Ishikawa (cell line): ENCODE results near the gene LPCAT1.

Experiments used
- CEBPB ChIP-seq: IDR thresholded peaks from 2 replicates; pipeline ENCODE4 v1.6.1; 2012
- CREB1 ChIP-seq: IDR thresholded peaks from 2 replicates; pipeline ENCODE4 v1.6.1; 2012; ENCODE audit warnings: low read depth
- EGR1 ChIP-seq: IDR thresholded peaks from 2 replicates; pipeline ENCODE4 v1.6.1; 2012
- EP300 ChIP-seq: IDR thresholded peaks from 2 replicates; pipeline ENCODE4 v1.6.1; 2012; ENCODE audit warnings: borderline replicate concordance
- FOXM1 ChIP-seq: IDR thresholded peaks from 2 replicates; pipeline ENCODE4 v1.6.1; 2012; ENCODE audit warnings: low read depth, borderline replicate concordance
- MAX ChIP-seq: IDR thresholded peaks from 2 replicates; pipeline ENCODE4 v1.6.1; 2012
- NFIC ChIP-seq: IDR thresholded peaks from 2 replicates; pipeline ENCODE4 v1.6.1; 2012
- RAD21 ChIP-seq: IDR thresholded peaks from 2 replicates; pipeline ENCODE4 v1.6.1; 2012; ENCODE audit warnings: low read depth
- REST ChIP-seq: IDR thresholded peaks from 2 replicates; pipeline ENCODE4 v1.6.1; 2012; ENCODE audit warnings: low read depth, mild to moderate bottlenecking
- TAF1 ChIP-seq: IDR thresholded peaks from 2 replicates; pipeline ENCODE4 v1.6.1; 2012; ENCODE audit warnings: low read depth, mild to moderate bottlenecking
- TCF12 ChIP-seq: IDR thresholded peaks from 2 replicates; pipeline ENCODE4 v1.6.1; 2012; ENCODE audit warnings: low read depth
- TEAD4 ChIP-seq: IDR thresholded peaks from 2 replicates; pipeline ENCODE4 v1.6.1; 2012
- YY1 ChIP-seq: IDR thresholded peaks from 2 replicates; pipeline ENCODE4 v1.6.1; 2012; ENCODE audit warnings: low read depth
- ZBTB7A ChIP-seq: IDR thresholded peaks from 2 replicates; pipeline ENCODE4 v1.6.1; 2012; ENCODE audit warnings: low read depth
- TF ChIP-seq, protein P1 (sequence below): IDR thresholded peaks from 2 replicates; pipeline ENCODE4 v1.6.1; 2012

The LPCAT1 gene, protein sequence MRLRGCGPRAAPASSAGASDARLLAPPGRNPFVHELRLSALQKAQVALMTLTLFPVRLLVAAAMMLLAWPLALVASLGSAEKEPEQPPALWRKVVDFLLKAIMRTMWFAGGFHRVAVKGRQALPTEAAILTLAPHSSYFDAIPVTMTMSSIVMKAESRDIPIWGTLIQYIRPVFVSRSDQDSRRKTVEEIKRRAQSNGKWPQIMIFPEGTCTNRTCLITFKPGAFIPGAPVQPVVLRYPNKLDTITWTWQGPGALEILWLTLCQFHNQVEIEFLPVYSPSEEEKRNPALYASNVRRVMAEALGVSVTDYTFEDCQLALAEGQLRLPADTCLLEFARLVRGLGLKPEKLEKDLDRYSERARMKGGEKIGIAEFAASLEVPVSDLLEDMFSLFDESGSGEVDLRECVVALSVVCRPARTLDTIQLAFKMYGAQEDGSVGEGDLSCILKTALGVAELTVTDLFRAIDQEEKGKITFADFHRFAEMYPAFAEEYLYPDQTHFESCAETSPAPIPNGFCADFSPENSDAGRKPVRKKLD

DNA sequence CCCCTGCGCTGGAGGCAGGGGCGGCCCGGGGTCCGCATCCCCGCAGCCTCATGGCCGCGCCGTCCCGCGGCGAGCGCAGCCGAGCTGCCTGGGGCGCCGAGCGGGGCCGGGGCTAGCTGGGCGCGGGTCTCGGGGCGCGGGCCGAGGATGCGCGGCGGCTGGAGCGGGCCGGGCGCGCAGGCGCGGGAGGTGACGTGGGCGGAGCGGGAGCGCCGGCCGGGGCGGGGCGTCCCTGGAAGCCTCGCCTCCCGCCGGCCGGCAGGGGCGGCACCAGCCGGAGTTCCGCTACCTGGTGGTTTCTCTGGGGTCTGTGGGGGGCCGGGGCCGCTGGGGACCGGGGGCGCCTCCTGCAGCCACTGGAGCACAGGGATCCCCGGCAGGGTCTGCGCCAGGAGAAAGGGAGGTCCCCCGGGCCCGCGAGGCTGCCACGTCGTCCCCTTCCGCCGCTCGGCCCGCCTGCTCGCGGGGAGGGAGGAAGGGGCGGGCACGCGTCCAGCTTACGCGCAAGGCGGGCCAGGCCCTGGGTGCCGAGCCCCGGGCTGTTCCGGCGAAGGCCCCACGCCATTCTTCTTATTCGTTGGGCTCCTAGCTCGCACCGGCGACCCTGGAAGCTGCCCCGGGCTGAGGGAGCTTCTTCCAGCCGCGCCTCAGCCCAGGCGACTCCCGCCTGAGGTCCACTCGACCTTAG lies at the start of gene LPCAT1:
Gene LPCAT1, minus strand, starts transcription at position 168 of the 688 bp plus-strand sequence. Its CDS starts 116 bp downstream, at position 52.
- no peak for TF ChIP-seq FOXM1
- peak; percentile 84 for TF ChIP-seq MAX
- TF ChIP-seq, protein P1, sequence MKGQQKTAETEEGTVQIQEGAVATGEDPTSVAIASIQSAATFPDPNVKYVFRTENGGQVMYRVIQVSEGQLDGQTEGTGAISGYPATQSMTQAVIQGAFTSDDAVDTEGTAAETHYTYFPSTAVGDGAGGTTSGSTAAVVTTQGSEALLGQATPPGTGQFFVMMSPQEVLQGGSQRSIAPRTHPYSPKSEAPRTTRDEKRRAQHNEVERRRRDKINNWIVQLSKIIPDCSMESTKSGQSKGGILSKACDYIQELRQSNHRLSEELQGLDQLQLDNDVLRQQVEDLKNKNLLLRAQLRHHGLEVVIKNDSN, result no peak
- no peak for TF ChIP-seq YY1
- 0 out of 2 replicates have a peak, but pooled peaks have one; percentile 23 for TF ChIP-seq EGR1
- TF ChIP-seq CEBPB, result no peak
- no peak for TF ChIP-seq CREB1
- no peak for TF ChIP-seq REST
- TF ChIP-seq NFIC, result peak; percentile 29; the same call in 1 of the 2 replicates
- peak; percentile 16; the same call in 1 of the 2 replicates for TF ChIP-seq TAF1

DNA sequence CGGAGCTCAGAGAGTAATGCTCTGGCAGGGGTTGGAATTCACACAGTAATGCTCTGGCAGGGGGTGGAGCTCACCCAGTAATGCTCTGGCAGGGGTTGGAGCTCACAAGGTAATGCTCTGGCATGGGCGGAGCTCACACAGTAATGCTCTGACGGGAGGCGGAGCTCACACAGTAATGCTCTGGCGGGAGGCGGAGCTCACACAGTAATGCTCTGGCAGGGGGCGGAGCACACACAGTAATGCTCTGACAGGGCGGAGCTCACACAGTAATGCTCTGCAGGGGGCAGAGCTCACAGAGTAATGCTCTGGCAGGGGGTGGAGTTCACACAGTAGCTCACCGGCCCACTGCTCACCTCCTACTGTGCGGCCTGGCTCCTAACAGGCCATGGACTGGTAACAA lies 47.2 kb upstream of the LPCAT1 start:
- TF ChIP-seq, protein P1, result no peak
- no peak for TF ChIP-seq NFIC
- TF ChIP-seq RAD21, result no peak
- no peak for TF ChIP-seq EGR1
- no peak for TF ChIP-seq CEBPB
- TF ChIP-seq FOXM1, result no peak

DNA sequence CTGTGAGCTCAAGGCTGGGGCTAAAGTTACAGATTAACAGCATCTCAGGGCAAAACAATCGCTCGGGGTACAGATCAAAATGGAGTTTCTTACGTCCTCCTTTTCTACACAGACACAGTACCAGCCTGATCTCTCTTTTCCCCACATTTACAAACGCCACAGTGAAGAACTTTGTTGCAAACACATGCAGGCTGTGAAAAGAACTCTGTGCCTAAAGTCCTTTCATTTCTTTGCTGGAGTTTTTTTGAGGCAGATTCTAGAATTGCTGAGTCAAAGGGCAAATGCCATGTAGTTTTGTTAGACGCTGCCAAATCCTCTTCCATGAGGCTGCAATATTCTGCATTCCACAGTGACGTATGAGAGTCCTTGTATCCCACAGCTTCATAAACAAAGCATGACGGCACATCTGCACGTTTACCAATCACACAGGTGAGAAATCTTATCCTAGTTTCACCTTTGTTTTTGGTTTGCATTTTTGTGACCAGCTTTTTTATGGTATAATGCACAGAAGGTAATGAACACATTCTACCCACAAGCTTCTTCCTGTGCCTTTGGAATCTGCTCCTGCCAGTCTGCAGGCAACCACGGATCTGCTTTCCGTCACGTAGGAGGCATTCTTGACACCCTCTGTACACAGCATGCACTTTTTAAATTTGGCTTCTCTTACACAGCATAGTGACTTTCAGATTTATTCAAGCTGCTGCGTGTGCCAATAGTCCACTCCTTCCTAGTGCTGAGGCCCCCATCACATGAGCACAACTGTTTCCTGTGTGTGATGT lies 44.6 kb upstream of the LPCAT1 start:
- TF ChIP-seq EGR1 (no peak), FOXM1 (no peak), ZBTB7A (no peak), MAX (no peak; the same call in 1 of the 2 replicates), TEAD4 (peak; percentile 68)

- no peak for TF ChIP-seq CREB1
- no peak for TF ChIP-seq TCF12
- TF ChIP-seq RAD21, result no peak
- no peak for TF ChIP-seq REST
- TF ChIP-seq CEBPB, result no peak
- TF ChIP-seq NFIC, result no peak
- no peak for TF ChIP-seq MAX
- no peak for TF ChIP-seq YY1
- TF ChIP-seq, protein P1, result no peak
- no peak for TF ChIP-seq EP300
- no peak for TF ChIP-seq EGR1
- no peak for TF ChIP-seq FOXM1
- TF ChIP-seq TEAD4, result no peak
- TF ChIP-seq TAF1, result no peak
- TF ChIP-seq ZBTB7A, result no peak
These were observed 42.3 kb upstream of the LPCAT1 start for GRCh38 chr5:1565737-1566734.
